Superior temporal gyrus (tissue), 1 donor: ENCODE results near the gene TLCD1.
A peak's percentile ranks its signal among the peaks of the same experiment; 100 is the strongest.

Experiments used
- DNase-seq: peaks from one replicate; pipeline ENCODE4 v3.0.0-alpha.2; 2016; ENCODE audit errors: extremely low spot score

The TLCD1 gene

GRCh38 chr17:28712705-28713415 is 13.2 kb downstream of the TLCD1 start:
- DNase-seq, result no peak

GRCh38 chr17:28712032-28712704 is 13.9 kb downstream of the TLCD1 start:
- no peak for DNase-seq

GRCh38 chr17:28711723-28712031 is 14.4 kb downstream of the TLCD1 start, which contains the start of gene PROCA1:
Gene PROCA1, minus strand, starts transcription at chr17:28711888. Its CDS starts 228 bp downstream, at chr17:28711660.
- no peak for DNase-seq

- peak; percentile 65 for DNase-seq
These were observed 14.9 kb downstream of the TLCD1 start for GRCh38 chr17:28710861-28711722.

- no peak for DNase-seq
These were observed 18.7 kb downstream of the TLCD1 start for GRCh38 chr17:28707339-28707720.

- no peak for DNase-seq
These were observed 19.3 kb downstream of the TLCD1 start for GRCh38 chr17:28706471-28707338.

GRCh38 chr17:28705728-28706334 is 20.2 kb downstream of the TLCD1 start:
- DNase-seq, result no peak

- no peak for DNase-seq
These were observed 20.9 kb downstream of the TLCD1 start for GRCh38 chr17:28705074-28705659.

- DNase-seq, result no peak
These were observed 21.7 kb downstream of the TLCD1 start for GRCh38 chr17:28704219-28704858.

GRCh38 chr17:28703552-28704218 is 22.3 kb downstream of the TLCD1 start:
- no peak for DNase-seq

GRCh38 chr17:28702752-28703150 is 23.3 kb downstream of the TLCD1 start:
- no peak for DNase-seq

GRCh38 chr17:28702026-28702751 is 23.8 kb downstream of the TLCD1 start:
- DNase-seq, result peak; percentile 78

GRCh38 chr17:28700830-28701492 is 25.1 kb downstream of the TLCD1 start:
- no peak for DNase-seq

- no peak for DNase-seq
These were observed 25.8 kb downstream of the TLCD1 start for GRCh38 chr17:28700278-28700677.

GRCh38 chr17:28698253-28698941 is 27.6 kb downstream of the TLCD1 start:
- DNase-seq, result no peak

GRCh38 chr17:28693869-28694268 is 32.2 kb downstream of the TLCD1 start:
- no peak for DNase-seq

- no peak for DNase-seq
These were observed 37.0 kb downstream of the TLCD1 start for GRCh38 chr17:28689011-28689410.

- DNase-seq, result no peak
These were observed 37.6 kb downstream of the TLCD1 start for GRCh38 chr17:28688481-28688880.
